ENCODE measurements around the gene ABCA5. TPM values are rescaled to one million over a fixed set of nuclear protein-coding genes. Genes with fewer than 3 reads are reported as not detected.

The ABCA5 gene
- total RNA-seq, 4 donors from 2014 or later: 62.8 to 228 (median 123) TPM

DNA sequence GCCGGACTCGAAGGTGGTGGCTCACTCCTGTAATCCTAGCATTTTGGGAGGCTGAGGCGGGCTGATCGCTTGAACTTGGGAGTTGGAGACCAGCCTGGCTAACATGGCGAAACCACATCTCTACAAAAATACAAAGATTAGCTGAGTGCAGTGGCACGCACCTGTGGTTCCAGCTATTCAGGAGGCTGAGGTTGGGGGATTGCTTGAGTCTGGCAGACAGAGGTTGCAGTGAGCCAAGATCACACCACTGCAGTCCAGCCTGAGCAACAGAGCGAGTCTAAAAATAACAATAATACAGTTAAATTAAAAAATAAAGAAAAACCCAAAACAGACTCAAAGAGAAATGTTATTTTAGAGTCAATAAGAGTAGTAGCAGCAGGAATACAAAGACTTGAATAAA, 29.7 kb upstream of the ABCA5 start:
- Histone ChIP-seq H3K4me3 (no peak overlapping the region), H3K27ac (peak overlapping the region; percentile 65 to 80 (median 76)), H3K27me3 (no peaks in the 10 kb centered on the region), H3K9me3 (no peaks in the 10 kb centered on the region), H3K36me3 (no peaks in the 10 kb centered on the region), H3K4me1 (peaks cover 19 to 24% of the 10 kb centered on the region in 2 donors)
- intact Hi-C loops (cut with DNase I; ENCODE audit: low total_unique reads) (loop anchor here (5.0 kb wide), 2 partner anchors 39 to 61 kb away; no protein-coding TSS in a partner anchor), in situ Hi-C loops (cut with MboI; ENCODE audit: low sequenced_read_pairs in 4 of 4) (no loop called here)
- TF ChIP-seq POLR2A (IDR thresholded peaks at IDR 0.05): no peak
- TF ChIP-seq, protein P1, sequence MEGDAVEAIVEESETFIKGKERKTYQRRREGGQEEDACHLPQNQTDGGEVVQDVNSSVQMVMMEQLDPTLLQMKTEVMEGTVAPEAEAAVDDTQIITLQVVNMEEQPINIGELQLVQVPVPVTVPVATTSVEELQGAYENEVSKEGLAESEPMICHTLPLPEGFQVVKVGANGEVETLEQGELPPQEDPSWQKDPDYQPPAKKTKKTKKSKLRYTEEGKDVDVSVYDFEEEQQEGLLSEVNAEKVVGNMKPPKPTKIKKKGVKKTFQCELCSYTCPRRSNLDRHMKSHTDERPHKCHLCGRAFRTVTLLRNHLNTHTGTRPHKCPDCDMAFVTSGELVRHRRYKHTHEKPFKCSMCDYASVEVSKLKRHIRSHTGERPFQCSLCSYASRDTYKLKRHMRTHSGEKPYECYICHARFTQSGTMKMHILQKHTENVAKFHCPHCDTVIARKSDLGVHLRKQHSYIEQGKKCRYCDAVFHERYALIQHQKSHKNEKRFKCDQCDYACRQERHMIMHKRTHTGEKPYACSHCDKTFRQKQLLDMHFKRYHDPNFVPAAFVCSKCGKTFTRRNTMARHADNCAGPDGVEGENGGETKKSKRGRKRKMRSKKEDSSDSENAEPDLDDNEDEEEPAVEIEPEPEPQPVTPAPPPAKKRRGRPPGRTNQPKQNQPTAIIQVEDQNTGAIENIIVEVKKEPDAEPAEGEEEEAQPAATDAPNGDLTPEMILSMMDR (IDR thresholded peaks at IDR 0.05 in 4 of 5, conservative IDR thresholded peaks at IDR 0.05 in 1 of 5): no peak
- ATAC-seq (peak; percentile 24 to 26), DNase-seq (peak in 1 of 2 donors; percentile 44)

DNA sequence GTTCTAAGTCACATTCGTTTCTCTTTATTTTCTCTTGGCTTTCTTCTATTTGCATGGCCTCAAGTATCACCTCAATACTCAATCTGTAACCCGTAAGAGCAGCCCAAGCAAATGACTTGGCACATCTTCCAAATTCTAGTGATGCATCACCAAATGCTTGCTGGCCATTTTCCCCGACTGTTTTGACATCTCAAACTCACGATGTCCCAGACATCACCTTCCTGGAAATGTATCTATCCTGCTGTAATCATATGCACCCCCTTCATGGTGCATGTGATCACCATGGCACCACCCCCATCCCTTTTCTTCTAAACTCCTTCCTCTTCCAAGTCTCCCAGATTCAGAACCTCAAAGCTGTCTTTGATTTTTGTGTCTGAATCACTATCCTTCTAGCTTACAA, 24.0 kb upstream of the ABCA5 start:
- peaks cover 44 to 51% of the 10 kb centered on the region in 2 donors for H3K4me1 ChIP-seq
- H3K27me3 ChIP-seq: no peaks in the 10 kb centered on the region
- TF ChIP-seq, protein P1 (IDR thresholded peaks at IDR 0.05 in 4 of 5, conservative IDR thresholded peaks at IDR 0.05 in 1 of 5): no peak
- TF ChIP-seq POLR2A (IDR thresholded peaks at IDR 0.05): peak; percentile 15 to 44
- no peak overlapping the region for H3K4me3 ChIP-seq
- in situ Hi-C loops (cut with MboI; ENCODE audit: low sequenced_read_pairs in 4 of 4) (no loop called here), intact Hi-C loops (cut with DNase I; ENCODE audit: low total_unique reads) (loop anchor here (2.0 kb wide), 1 partner anchor 110 kb away; no protein-coding TSS in a partner anchor)
- DNase-seq: peak; percentile 73 to 77
- H3K36me3 ChIP-seq: no peaks in the 10 kb centered on the region
- H3K27ac ChIP-seq: peak overlapping the region; percentile 86 to 97 (median 90)
- ATAC-seq: peak; percentile 71 to 90
- H3K9me3 ChIP-seq: no peaks in the 10 kb centered on the region

DNA sequence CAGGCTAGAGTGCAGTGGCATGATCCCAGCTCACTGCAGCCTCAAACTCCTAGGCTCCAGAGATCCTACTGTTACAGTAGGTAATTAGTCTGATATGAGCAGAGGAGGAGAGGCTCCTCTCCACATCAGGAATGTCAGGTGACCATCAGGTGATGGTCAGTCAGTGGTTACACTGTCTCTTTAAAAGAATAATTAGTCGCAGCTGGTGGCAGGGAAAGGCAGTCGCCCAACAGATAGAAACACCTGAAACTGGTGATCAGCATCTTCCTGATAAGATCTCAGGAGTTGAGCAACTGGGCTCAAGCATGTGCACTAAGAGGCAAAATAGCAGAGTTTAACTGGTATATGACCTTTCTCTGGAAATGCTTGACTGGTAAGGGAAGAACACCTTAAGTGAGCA, 21.5 kb upstream of the ABCA5 start:
- intact Hi-C loops (cut with DNase I; ENCODE audit: low total_unique reads): no loop called here
- H3K27ac ChIP-seq: peak overlapping the region; percentile 86 to 97 (median 90)
- no peak for TF ChIP-seq POLR2A (IDR thresholded peaks at IDR 0.05)
- TF ChIP-seq, protein P1 (IDR thresholded peaks at IDR 0.05 in 4 of 5, conservative IDR thresholded peaks at IDR 0.05 in 1 of 5): no peak
- H3K4me3 ChIP-seq: no peak overlapping the region
- H3K4me1 ChIP-seq: peaks cover 54 to 62% of the 10 kb centered on the region in 2 donors
- in situ Hi-C loops (cut with MboI; ENCODE audit: low sequenced_read_pairs in 4 of 4): loop anchor here in 2 of 4 donors (25.0 kb wide), 2 partner anchors 789 to 814 kb away; partner anchors contain the start of gene KCNJ2 (in 1 of the 2)
- DNase-seq (no peak), ATAC-seq (no peak)
- no peaks in the 10 kb centered on the region for H3K27me3 ChIP-seq
- H3K36me3 ChIP-seq: no peaks in the 10 kb centered on the region
- no peaks in the 10 kb centered on the region for H3K9me3 ChIP-seq

DNA sequence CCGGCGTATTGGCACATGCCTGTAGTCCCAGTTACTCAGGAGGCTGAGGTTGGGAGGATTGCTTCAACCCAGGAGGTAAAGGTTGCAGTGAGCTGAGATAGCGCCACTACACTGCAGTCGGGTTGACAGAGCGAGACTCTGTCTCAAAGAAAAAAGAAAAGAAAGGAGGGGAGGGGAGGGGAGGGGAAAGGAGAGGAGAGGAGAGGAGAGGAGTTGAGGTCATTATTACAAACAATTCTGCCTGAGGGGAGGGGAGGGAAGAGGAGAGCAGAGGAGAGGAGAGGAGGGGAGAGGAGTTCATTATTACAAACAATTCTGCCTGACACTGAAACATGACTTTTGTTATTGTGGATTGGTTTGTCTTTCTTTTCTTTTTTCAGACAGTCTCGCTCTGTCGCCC, 19.8 kb upstream of the ABCA5 start:
- H3K27me3 ChIP-seq: no peaks in the 10 kb centered on the region
- H3K27ac ChIP-seq: peak overlapping the region; percentile 86 to 97 (median 90)
- H3K4me3 ChIP-seq: no peak overlapping the region
- TF ChIP-seq, protein P1 (IDR thresholded peaks at IDR 0.05 in 4 of 5, conservative IDR thresholded peaks at IDR 0.05 in 1 of 5): no peak
- peak; percentile 27 to 57 for TF ChIP-seq POLR2A (IDR thresholded peaks at IDR 0.05)
- no peak for DNase-seq
- no peak for ATAC-seq
- H3K4me1 ChIP-seq: peaks cover 55 to 63% of the 10 kb centered on the region in 2 donors
- intact Hi-C loops (cut with DNase I; ENCODE audit: low total_unique reads) (no loop called here), in situ Hi-C loops (cut with MboI; ENCODE audit: low sequenced_read_pairs in 4 of 4) (loop anchor here in 2 of 4 donors (25.0 kb wide), 2 partner anchors 791 to 816 kb away; partner anchors contain the start of gene KCNJ2 (in 1 of the 2))
- H3K9me3 ChIP-seq: no peaks in the 10 kb centered on the region
- no peaks in the 10 kb centered on the region for H3K36me3 ChIP-seq

Data from gastrocnemius medialis (tissue), 4 donors.